Progenitor cell of endocrine pancreas (in vitro differentiated cells): ENCODE results near the gene SLC44A5. TPM values are rescaled to one million over a fixed set of nuclear protein-coding genes. Genes with fewer than 3 reads are reported as not detected.
"Not testable (repeated sequence)": the region's sequence is repeated elsewhere in the genome, so short reads cannot be mapped to it uniquely, and the experiment has no call there.

Experiments used
- DNase-seq: peaks from one replicate; pipeline ENCODE4 v3.0.0; 2021; ENCODE audit warnings: low spot score; ENCODE audit not compliant: unreplicated experiment
- H3K27ac Mint-ChIP-seq: 2 replicates; pipeline ENCODE4 v1.8.0; 2021; ENCODE audit warnings: mild to moderate bottlenecking, moderate library complexity, mixed read lengths
- H3K27me3 Mint-ChIP-seq: 2 replicates; pipeline ENCODE4 v1.8.0; 2021; ENCODE audit warnings: mixed read lengths
- H3K36me3 Mint-ChIP-seq: 2 replicates; pipeline ENCODE4 v1.8.0; 2022; ENCODE audit warnings: mixed read lengths; ENCODE audit not compliant: insufficient read depth
- H3K4me1 Mint-ChIP-seq: 2 replicates; pipeline ENCODE4 v1.8.0; 2021; ENCODE audit warnings: low read depth, mixed read lengths
- H3K4me3 Mint-ChIP-seq: 2 replicates; pipeline ENCODE4 v1.8.0; 2021; ENCODE audit warnings: low read depth, mild to moderate bottlenecking, moderate library complexity, mixed read lengths
- H3K9me3 Mint-ChIP-seq: 2 replicates; pipeline ENCODE4 v1.8.0; 2021; ENCODE audit warnings: low read depth, mixed read lengths
- CTCF ChIP-seq: fragments of 200-600 bp; sonication (generic); IDR thresholded peaks from one replicate; pipeline ENCODE4 v1.5.0; 2021; ENCODE audit warnings: antibody characterized with exemption, mild to moderate bottlenecking; ENCODE audit not compliant: unreplicated experiment
- total RNA-seq: library from RNA; stranded (reverse); gene quantifications from 2 replicates; pipeline ENCODE4 v1.2.1, GENCODE V29; 2021

SLC44A5 gene
- total RNA-seq, 1 donor from 2014 or later = 8.8 TPM

GRCh38 chr1:75492011-75492410 lies 118.9 kb downstream of the SLC44A5 start:
- H3K36me3 Mint-ChIP-seq = peaks cover 1% of the 10 kb centered on the region
- no peaks in the 10 kb centered on the region for H3K4me1 Mint-ChIP-seq
- no peaks in the 10 kb centered on the region for H3K27me3 Mint-ChIP-seq
- TF ChIP-seq CTCF = no peak
- H3K9me3 Mint-ChIP-seq = peaks cover 8% of the 10 kb centered on the region
- DNase-seq = no peak
- H3K4me3 Mint-ChIP-seq = no peak overlapping the region
- H3K27ac Mint-ChIP-seq = no peak overlapping the region

DNA sequence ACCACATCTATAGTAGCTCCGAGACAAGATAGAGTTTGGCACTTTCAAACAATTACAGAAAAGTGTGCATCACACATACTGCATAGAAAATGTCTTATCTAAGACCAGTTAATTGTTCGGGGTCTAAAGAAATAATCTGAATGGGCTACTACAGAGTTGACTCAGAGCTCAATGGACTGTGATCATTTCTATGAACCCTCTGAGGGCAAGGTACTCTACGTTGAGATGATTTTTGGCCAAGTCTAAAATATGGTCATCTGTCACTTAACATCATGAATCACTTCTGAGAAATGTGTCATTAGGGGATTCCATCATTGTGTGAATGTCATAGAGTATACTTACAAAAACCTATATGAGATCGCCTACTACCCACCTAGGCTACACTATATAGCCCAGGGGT lies 123.5 kb downstream of the SLC44A5 start:
- peaks cover 4% of the 10 kb centered on the region for H3K36me3 Mint-ChIP-seq
- TF ChIP-seq CTCF = no peak
- DNase-seq = no peak
- no peak overlapping the region for H3K4me3 Mint-ChIP-seq
- H3K27ac Mint-ChIP-seq = no peak overlapping the region
- no peaks in the 10 kb centered on the region for H3K27me3 Mint-ChIP-seq
- H3K4me1 Mint-ChIP-seq = no peaks in the 10 kb centered on the region
- peaks cover 17% of the 10 kb centered on the region for H3K9me3 Mint-ChIP-seq

GRCh38 chr1:75484789-75485188 lies 126.1 kb downstream of the SLC44A5 start:
- no peak for TF ChIP-seq CTCF
- H3K9me3 Mint-ChIP-seq = peaks cover 17% of the 10 kb centered on the region
- no peaks in the 10 kb centered on the region for H3K27me3 Mint-ChIP-seq
- no peak for DNase-seq
- peaks cover 4% of the 10 kb centered on the region for H3K36me3 Mint-ChIP-seq
- no peak overlapping the region for H3K27ac Mint-ChIP-seq
- no peaks in the 10 kb centered on the region for H3K4me1 Mint-ChIP-seq
- H3K4me3 Mint-ChIP-seq = no peak overlapping the region

DNA sequence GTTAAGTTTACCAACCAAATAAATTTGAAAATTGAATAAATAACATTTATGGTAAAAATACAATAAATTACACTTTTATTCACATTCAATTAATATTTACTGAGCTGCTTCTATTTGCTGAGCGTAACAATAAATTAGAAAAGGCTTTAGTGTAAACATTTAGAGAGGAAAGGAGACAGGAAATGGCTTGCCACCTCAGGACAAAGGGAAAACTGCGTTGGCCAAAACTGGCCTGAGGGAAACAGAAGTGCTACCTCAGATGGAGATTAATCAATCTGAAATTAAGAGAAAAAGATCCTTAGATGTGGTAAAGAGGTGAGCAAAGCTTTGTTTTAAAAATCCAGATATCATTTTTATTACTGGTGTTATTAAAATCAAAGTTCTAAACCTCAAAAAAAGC lies 128.0 kb downstream of the SLC44A5 start:
- H3K36me3 Mint-ChIP-seq = peaks cover 6% of the 10 kb centered on the region
- no peak for DNase-seq
- H3K4me1 Mint-ChIP-seq = no peaks in the 10 kb centered on the region
- H3K4me3 Mint-ChIP-seq = no peak overlapping the region
- peaks cover 24% of the 10 kb centered on the region for H3K9me3 Mint-ChIP-seq
- TF ChIP-seq CTCF = no peak
- no peak overlapping the region for H3K27ac Mint-ChIP-seq
- H3K27me3 Mint-ChIP-seq = no peaks in the 10 kb centered on the region

GRCh38 chr1:75476486-75476885 lies 134.4 kb downstream of the SLC44A5 start:
- H3K4me3 Mint-ChIP-seq, H3K27ac Mint-ChIP-seq, H3K4me1 Mint-ChIP-seq, H3K9me3 Mint-ChIP-seq, H3K36me3 Mint-ChIP-seq, DNase-seq, H3K27me3 Mint-ChIP-seq: not testable (repeated sequence)

DNA sequence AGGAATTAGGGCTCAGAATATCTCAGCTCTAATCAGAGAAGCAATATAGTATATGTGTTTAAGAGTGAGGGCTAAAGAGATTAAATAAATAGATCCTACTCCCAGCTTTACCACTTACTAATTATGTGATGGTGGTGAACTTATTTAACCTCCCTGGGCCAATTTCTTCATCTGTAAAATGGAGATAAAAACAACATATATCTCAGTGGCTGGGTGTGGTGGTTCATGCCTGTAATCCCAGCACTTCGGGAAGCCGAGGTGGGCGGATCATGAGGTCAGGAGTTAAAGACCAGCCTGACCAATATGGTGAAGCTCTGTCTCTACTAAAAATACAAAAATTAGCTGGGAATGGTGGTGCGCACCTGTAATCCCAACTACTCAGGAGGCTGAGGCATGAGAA lies 135.2 kb downstream of the SLC44A5 start:
- Mint-ChIP-seq H3K4me1 (no peaks in the 10 kb centered on the region), H3K36me3 (peaks cover 3% of the 10 kb centered on the region), H3K4me3 (no peak overlapping the region), H3K9me3 (peaks cover 7% of the 10 kb centered on the region), H3K27me3 (no peaks in the 10 kb centered on the region), H3K27ac (no peak overlapping the region)
- TF ChIP-seq CTCF = no peak
- DNase-seq = no peak
